ENCODE results near the gene CFAP119. TPM values are rescaled to one million over a fixed set of nuclear protein-coding genes. Genes with fewer than 3 reads are reported as not detected.

CFAP119 gene
- total and polyA plus RNA-seq, 4 donors: 0.33 to 2.7 (median 1.2) TPM

GRCh38 chr16:30753596-30753995, 8.3 kb downstream of the CFAP119 start:
- 54% methylated on average over 4 of the region's 4 CpGs for WGBS
- H3K27ac ChIP-seq (ENCODE audit: low read depth in 1 of 2, low read length in 2 of 2): no peak overlapping the region
- no peak overlapping the region for H3K4me3 ChIP-seq (ENCODE audit: low read depth in 1 of 3, low read length in 3 of 3)
- TF ChIP-seq TAF1 (conservative IDR thresholded peaks at IDR 0.05): no peak
- no peak for TF ChIP-seq CTCF (IDR thresholded peaks at IDR 0.05; ENCODE audit: low read depth, low read length, missing input control)
- no peak for DNase-seq (ENCODE audit: low spot score)
- no peak overlapping the region for H3K9ac ChIP-seq (ENCODE audit: low read depth in 1 of 2, low read length in 2 of 2)
- H3K36me3 ChIP-seq (ENCODE audit: control insufficient read depth in 4 of 4, insufficient read depth in 3 of 4, low read depth in 1 of 4, low read length in 3 of 4): peaks cover 3 to 22% (median 9%) of the 10 kb centered on the region in 4 donors
- no peaks in the 10 kb centered on the region for H3K9me3 ChIP-seq (ENCODE audit: control insufficient read depth in 4 of 4, low read length in 3 of 4)
- H3K4me1 ChIP-seq (ENCODE audit: control insufficient read depth in 4 of 4, insufficient read depth in 4 of 4, low read length in 3 of 4): peaks cover 1 to 21% (median 16%) of the 10 kb centered on the region in 4 donors
- H3K27me3 ChIP-seq (ENCODE audit: control insufficient read depth in 4 of 4, insufficient read depth in 4 of 4, low read length in 3 of 4): no peaks in the 10 kb centered on the region

- Histone ChIP-seq H3K4me3 (ENCODE audit: low read depth in 1 of 3, low read length in 3 of 3) (no peak overlapping the region), H3K36me3 (ENCODE audit: control insufficient read depth in 4 of 4, insufficient read depth in 3 of 4, low read depth in 1 of 4, low read length in 3 of 4) (peaks cover 3 to 12% (median 5%) of the 10 kb centered on the region in 4 donors), H3K27me3 (ENCODE audit: control insufficient read depth in 4 of 4, insufficient read depth in 4 of 4, low read length in 3 of 4) (no peaks in the 10 kb centered on the region), H3K9me3 (ENCODE audit: control insufficient read depth in 4 of 4, low read length in 3 of 4) (no peaks in the 10 kb centered on the region), H3K9ac (ENCODE audit: low read depth in 1 of 2, low read length in 2 of 2) (no peak overlapping the region), H3K27ac (ENCODE audit: low read depth in 1 of 2, low read length in 2 of 2) (no peak overlapping the region), H3K4me1 (ENCODE audit: control insufficient read depth in 4 of 4, insufficient read depth in 4 of 4, low read length in 3 of 4) (peaks cover 1 to 37% (median 22%) of the 10 kb centered on the region in 4 donors)
- TF ChIP-seq HNF4G (IDR thresholded peaks at IDR 0.05): no peak
- no peak for TF ChIP-seq FOXA2 (IDR thresholded peaks at IDR 0.05)
- no peak for DNase-seq (ENCODE audit: low spot score)
- 95% methylated on average over 20 of the region's 20 CpGs for WGBS
Measured at GRCh38 chr16:30750876-30751465, 10.9 kb downstream of the CFAP119 start.

GRCh38 chr16:30750201-30750600, 11.7 kb downstream of the CFAP119 start:
- Histone ChIP-seq H3K27ac (ENCODE audit: low read depth in 1 of 2, low read length in 2 of 2) (no peak overlapping the region), H3K4me1 (ENCODE audit: control insufficient read depth in 4 of 4, insufficient read depth in 4 of 4, low read length in 3 of 4) (peaks cover 1 to 40% (median 26%) of the 10 kb centered on the region in 4 donors), H3K9ac (ENCODE audit: low read depth in 1 of 2, low read length in 2 of 2) (no peak overlapping the region), H3K9me3 (ENCODE audit: control insufficient read depth in 4 of 4, low read length in 3 of 4) (no peaks in the 10 kb centered on the region), H3K36me3 (ENCODE audit: control insufficient read depth in 4 of 4, insufficient read depth in 3 of 4, low read depth in 1 of 4, low read length in 3 of 4) (peaks cover 3 to 9% (median 5%) of the 10 kb centered on the region in 4 donors), H3K4me3 (ENCODE audit: low read depth in 1 of 3, low read length in 3 of 3) (no peak overlapping the region), H3K27me3 (ENCODE audit: control insufficient read depth in 4 of 4, insufficient read depth in 4 of 4, low read length in 3 of 4) (no peaks in the 10 kb centered on the region)
- TF ChIP-seq CTCF (IDR thresholded peaks at IDR 0.05; ENCODE audit: low read depth, low read length, missing input control) (no peak), YY1 (IDR thresholded peaks at IDR 0.05) (no peak), HNF4A (conservative IDR thresholded peaks at IDR 0.05) (no peak)
- 80% methylated on average over 4 of the region's 4 CpGs for WGBS
- no peak for DNase-seq (ENCODE audit: low spot score)
